ENCODE results near the gene ETV7.

DNA sequence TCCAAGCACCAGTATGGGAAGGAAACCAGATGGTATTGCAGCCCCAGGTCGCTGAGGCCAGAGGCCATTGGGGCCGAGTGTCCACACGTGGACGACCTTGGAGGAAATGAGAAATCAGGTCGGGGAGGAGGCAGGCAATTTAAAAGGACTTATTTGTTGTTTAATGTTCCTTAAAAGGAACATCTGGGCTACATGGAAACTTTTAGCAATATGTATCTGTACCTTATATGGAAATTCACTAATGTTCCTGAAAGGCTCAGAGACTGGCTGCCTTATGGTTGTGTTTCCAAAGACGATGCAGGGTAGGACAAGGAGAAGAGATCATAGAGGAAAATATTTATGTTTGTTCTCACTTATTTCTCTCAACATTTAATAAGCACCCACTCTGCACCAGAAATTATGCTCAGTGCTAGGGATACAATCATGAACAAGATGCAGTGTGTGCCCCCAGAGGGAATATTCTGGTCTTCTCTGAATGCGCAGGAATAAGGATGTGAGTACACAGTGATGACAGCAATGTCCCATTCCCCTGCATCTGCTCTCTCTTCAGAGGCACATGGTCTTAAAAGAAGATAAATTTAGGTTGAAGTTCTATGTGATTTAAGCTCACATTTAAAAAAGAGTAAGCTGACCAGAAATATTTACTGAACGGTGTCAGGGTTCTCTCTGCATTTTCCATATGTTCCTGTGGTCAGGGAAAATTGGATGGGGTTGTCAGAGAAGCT is 54.1 kb downstream of the ETV7 start:
- TF ChIP-seq POLR2A (IDR thresholded peaks at IDR 0.05; ENCODE audit: low read depth, low read length) (no peak), TAF1 (IDR thresholded peaks at IDR 0.05; ENCODE audit: borderline replicate concordance, low read depth, low read length) (no peak)
